Neural progenitor cell (in vitro differentiated cells): ENCODE measurements around the gene FADS1. TPM values are rescaled to one million over a fixed set of nuclear protein-coding genes. Genes with fewer than 3 reads are reported as not detected.
A peak's percentile ranks its signal among the peaks of the same experiment; 100 is the strongest.

ENCODE experiments used
- DNase-seq: peaks from one replicate; pipeline ENCODE4 v3.0.0-alpha.2; 2016; ENCODE audit warnings: low spot score
- H2AFZ ChIP-seq: fragments of 200-600 bp; sonication (generic); replicated peaks from 2 replicates; pipeline ENCODE4 v1.6.1; 2016; ENCODE audit warnings: antibody characterized with exemption
- H3F3A ChIP-seq: fragments of 200-600 bp; sonication (generic); 2 replicates; pipeline ENCODE4 v1.6.1; 2016; ENCODE audit warnings: antibody characterized with exemption, low read depth
- H3K27ac ChIP-seq: fragments of 200-600 bp; sonication (generic); 2 replicates; pipeline ENCODE4 v1.5.1; 2016; ENCODE audit warnings: mild to moderate bottlenecking
- H3K27me3 ChIP-seq: fragments of 200-600 bp; sonication (generic); 2 replicates; pipeline ENCODE4 v1.6.1; 2016; ENCODE audit warnings: mild to moderate bottlenecking, moderate library complexity
- H3K36me3 ChIP-seq: fragments of 200-600 bp; sonication (generic); 2 replicates; pipeline ENCODE4 v1.5.1; 2016
- H3K4me1 ChIP-seq: fragments of 200-600 bp; sonication (generic); 2 replicates; pipeline ENCODE4 v1.6.1; 2016; ENCODE audit warnings: mixed run types
- H3K4me2 ChIP-seq: fragments of 200-600 bp; sonication (generic); 2 replicates; pipeline ENCODE4 v1.6.1; 2016
- H3K4me3 ChIP-seq: fragments of 200-600 bp; sonication (generic); 2 replicates; pipeline ENCODE4 v1.5.1; 2016
- H3K79me2 ChIP-seq: fragments of 200-600 bp; sonication (generic); 2 replicates; pipeline ENCODE4 v1.6.1; 2016; ENCODE audit warnings: low read depth
- H3K9ac ChIP-seq: fragments of 200-600 bp; sonication (generic); 2 replicates; pipeline ENCODE4 v1.6.1; 2016
- H3K9me3 ChIP-seq: fragments of 200-600 bp; sonication (generic); 2 replicates; pipeline ENCODE4 v1.5.1; 2016; ENCODE audit warnings: low read depth
- H4K20me1 ChIP-seq: fragments of 200-600 bp; sonication (generic); 2 replicates; pipeline ENCODE4 v1.6.1; 2016; ENCODE audit warnings: low read depth
- H3K27ac Mint-ChIP-seq: 3 replicates; pipeline ENCODE4 v1.8.0; 2021; ENCODE audit warnings: mixed read lengths
- H3K27me3 Mint-ChIP-seq: 2 replicates; pipeline ENCODE4 v1.8.0; 2022; ENCODE audit warnings: low read depth, mild to moderate bottlenecking, inconsistent platforms, moderate library complexity, mixed read lengths; ENCODE audit not compliant: insufficient read depth
- H3K36me3 Mint-ChIP-seq: 3 replicates; pipeline ENCODE4 v1.8.0; 2021; ENCODE audit warnings: mixed read lengths
- H3K4me1 Mint-ChIP-seq: 3 replicates; pipeline ENCODE4 v1.8.0; 2021; ENCODE audit warnings: mixed read lengths
- H3K4me3 Mint-ChIP-seq: 3 replicates; pipeline ENCODE4 v1.8.0; 2021; ENCODE audit warnings: mild to moderate bottlenecking, moderate library complexity, mixed read lengths
- H3K9me3 Mint-ChIP-seq: 3 replicates; pipeline ENCODE4 v1.8.0; 2020; ENCODE audit warnings: mixed read lengths
- CTCF ChIP-seq: fragments of 200-600 bp; sonication (generic); IDR thresholded peaks from 2 replicates; pipeline ENCODE4 v1.5.1; 2017; ENCODE audit warnings: antibody characterized with exemption, mild to moderate bottlenecking
- EZH2 ChIP-seq: fragments of 200-600 bp; sonication (generic); IDR thresholded peaks from 2 replicates; pipeline ENCODE4 v1.6.1; 2017; ENCODE audit warnings: antibody characterized with exemption, mild to moderate bottlenecking, moderate library complexity
- EZH2phosphoT487 ChIP-seq: fragments of 200-600 bp; sonication (generic); IDR thresholded peaks from 2 replicates; pipeline ENCODE4 v1.6.1; 2017; ENCODE audit warnings: antibody characterized with exemption
- total RNA-seq: library from RNA; depleted of rRNA; stranded (reverse); fragments of >200 nt; gene quantifications from 2 replicates; pipeline ENCODE4 v1.2.3, GENCODE V29; 2015; ENCODE audit warnings: low replicate concordance

FADS1 gene
- total RNA-seq, 1 donor from 2014 or later = 163 TPM

GRCh38 chr11:61785837-61786402 is 30.9 kb downstream of the FADS1 start:
- Mint-ChIP-seq H3K36me3 (peaks cover 20% of the 10 kb centered on the region), H3K27ac (no peak overlapping the region), H3K4me1 (peaks cover 7% of the 10 kb centered on the region), H3K9me3 (no peaks in the 10 kb centered on the region), H3K27me3 (peaks cover 7% of the 10 kb centered on the region), H3K4me3 (no peak overlapping the region)
- H3K9me3 ChIP-seq = no peaks in the 10 kb centered on the region
- DNase-seq = no peak
- no peaks in the 10 kb centered on the region for H3K4me1 ChIP-seq
- peaks cover 9% of the 10 kb centered on the region for H3F3A ChIP-seq
- no peaks in the 10 kb centered on the region for H3K27me3 ChIP-seq
- H3K79me2 ChIP-seq = peaks cover 6% of the 10 kb centered on the region
- peaks cover 16% of the 10 kb centered on the region for H4K20me1 ChIP-seq
- no peak for TF ChIP-seq EZH2phosphoT487
- TF ChIP-seq CTCF = no peak
- TF ChIP-seq EZH2 = no peak
- no peak overlapping the region for H3K4me2 ChIP-seq
- H3K36me3 ChIP-seq = no peaks in the 10 kb centered on the region
- no peak overlapping the region for H2AFZ ChIP-seq
- no peak overlapping the region for H3K27ac ChIP-seq
- H3K9ac ChIP-seq = no peak overlapping the region
- no peak overlapping the region for H3K4me3 ChIP-seq

GRCh38 chr11:61784506-61784805 is 32.3 kb downstream of the FADS1 start:
- Histone ChIP-seq H3K36me3 (no peaks in the 10 kb centered on the region), H3K79me2 (no peaks in the 10 kb centered on the region), H3F3A (peaks cover 7% of the 10 kb centered on the region), H4K20me1 (peaks cover 16% of the 10 kb centered on the region), H3K4me3 (no peak overlapping the region), H3K4me2 (no peak overlapping the region), H3K4me1 (no peaks in the 10 kb centered on the region), H3K9me3 (no peaks in the 10 kb centered on the region), H3K27me3 (no peaks in the 10 kb centered on the region), H3K9ac (no peak overlapping the region), H3K27ac (no peak overlapping the region), H2AFZ (no peak overlapping the region)
- no peaks in the 10 kb centered on the region for H3K9me3 Mint-ChIP-seq
- H3K36me3 Mint-ChIP-seq = peaks cover 11% of the 10 kb centered on the region
- H3K27ac Mint-ChIP-seq = no peak overlapping the region
- TF ChIP-seq CTCF = no peak
- no peak for TF ChIP-seq EZH2phosphoT487
- TF ChIP-seq EZH2 = no peak
- no peak for DNase-seq
- peaks cover 7% of the 10 kb centered on the region for H3K27me3 Mint-ChIP-seq
- H3K4me1 Mint-ChIP-seq = peaks cover 7% of the 10 kb centered on the region
- H3K4me3 Mint-ChIP-seq = no peak overlapping the region

GRCh38 chr11:61783717-61784505 is 32.9 kb downstream of the FADS1 start:
- DNase-seq = no peak
- no peak for TF ChIP-seq EZH2
- TF ChIP-seq EZH2phosphoT487 = no peak
- TF ChIP-seq CTCF = no peak
- Histone ChIP-seq H2AFZ (no peak overlapping the region), H3K36me3 (no peaks in the 10 kb centered on the region), H3K79me2 (no peaks in the 10 kb centered on the region), H4K20me1 (peaks cover 16% of the 10 kb centered on the region), H3K4me3 (no peak overlapping the region), H3K27me3 (no peaks in the 10 kb centered on the region), H3K9me3 (no peaks in the 10 kb centered on the region), H3K4me1 (no peaks in the 10 kb centered on the region), H3K27ac (no peak overlapping the region), H3K9ac (no peak overlapping the region), H3K4me2 (no peak overlapping the region), H3F3A (peaks cover 7% of the 10 kb centered on the region)
- Mint-ChIP-seq H3K36me3 (peaks cover 7% of the 10 kb centered on the region), H3K4me3 (peak overlapping the region; percentile 65), H3K27me3 (peaks cover 7% of the 10 kb centered on the region), H3K9me3 (no peaks in the 10 kb centered on the region), H3K27ac (peak overlapping the region; percentile 50), H3K4me1 (peaks cover 7% of the 10 kb centered on the region)
